Common myeloid progenitor, CD34-positive (primary cell): Measurements from ENCODE around the gene DCAF5.
A peak's percentile ranks its signal among the peaks of the same experiment; 100 is the strongest.

Source experiments
- CTCF ChIA-PET: fragments of 350-600 bp; sonication (Branson Sonifier 250); formaldehyde crosslinking; loops from one replicate; lab custom pipeline; 2021; ENCODE audit warnings: antibody characterized with exemption; lab: Charles Lee
- POLR2A ChIA-PET: fragments of 350-600 bp; sonication (Branson Sonifier 250); formaldehyde crosslinking; loops from one replicate; lab custom pipeline; 2021; ENCODE audit warnings: antibody characterized with exemption; lab: Charles Lee
- DNase-seq, 3 donors: peaks; one replicate each; pipeline versions ENCODE4 v3.0.0 to v3.0.0-alpha.2; 2013
- H3K27ac ChIP-seq, 2 experiments: 1 replicate in 1 of 2; 2 replicates in 1 of 2; pipeline ENCODE4 v1.7.0; 2013; ENCODE audit warnings: inconsistent platforms in 2 of 2, low read length in 2 of 2, mild to moderate bottlenecking in 2 of 2, low read depth in 1 of 2, moderate library complexity in 1 of 2; ENCODE audit not compliant: severe bottlenecking in 2 of 2, insufficient read depth in 1 of 2, poor library complexity in 1 of 2
- H3K27me3 ChIP-seq, 5 experiments: replicated peaks in 2 of 5; 1 replicate in 3 of 5; 2 replicates in 2 of 5; pipeline versions ENCODE4 v1.6.1 to v1.7.0; 2013; ENCODE audit warnings: low read length in 4 of 5, mild to moderate bottlenecking in 2 of 5, moderate library complexity in 2 of 5, inconsistent platforms in 1 of 5; ENCODE audit not compliant: insufficient read depth in 5 of 5, control insufficient read depth in 4 of 5
- H3K36me3 ChIP-seq, 4 experiments: 1 replicate in 2 of 4; 2 replicates in 2 of 4; pipeline versions ENCODE4 v1.6.1 to v1.7.0; 2013; ENCODE audit warnings: low read length in 3 of 4, control low read depth in 1 of 4, mild to moderate bottlenecking in 1 of 4; ENCODE audit not compliant: control insufficient read depth in 4 of 4, insufficient read depth in 4 of 4
- H3K4me1 ChIP-seq, 4 experiments: 1 replicate in 3 of 4; 2 replicates in 1 of 4; pipeline versions ENCODE4 v1.6.1 to v1.7.1; 2013; ENCODE audit warnings: low read length in 3 of 4, mild to moderate bottlenecking in 3 of 4, control low read depth in 1 of 4, inconsistent platforms in 1 of 4, moderate library complexity in 1 of 4; ENCODE audit not compliant: control insufficient read depth in 4 of 4, insufficient read depth in 4 of 4; ENCODE audit errors: control extremely low read depth in 1 of 4
- H3K4me3 ChIP-seq, 7 experiments: 1 replicate in 4 of 7; 2 replicates in 3 of 7; pipeline versions ENCODE4 v1.5.1 to v1.7.0; 2013; ENCODE audit warnings: mild to moderate bottlenecking in 7 of 7, low read length in 6 of 7, moderate library complexity in 6 of 7, inconsistent platforms in 2 of 7, low read depth in 2 of 7, control low read depth in 1 of 7; ENCODE audit not compliant: insufficient read depth in 4 of 7, control insufficient read depth in 1 of 7; ENCODE audit errors: extremely low read depth in 1 of 7
- H3K9me3 ChIP-seq, 5 experiments: 1 replicate in 4 of 5; 2 replicates in 1 of 5; pipeline versions ENCODE4 v1.6.1 to v1.7.1; 2013; ENCODE audit warnings: low read length in 4 of 5, mild to moderate bottlenecking in 2 of 5, inconsistent platforms in 1 of 5, low read depth in 1 of 5, moderate library complexity in 1 of 5; ENCODE audit not compliant: control insufficient read depth in 4 of 5, insufficient read depth in 2 of 5; ENCODE audit errors: control extremely low read depth in 1 of 5
- WGBS: methylation state at CpG from one replicate; pipeline ENCODE4 v1.1.5; 2013; ENCODE audit not compliant: insufficient coverage; 5-methylcytosine and 5-hydroxymethylcytosine counted together

Gene DCAF5

GRCh38 chr14:69154779-69155178 lies 1.9 kb upstream of the DCAF5 start:
- no peaks in the 10 kb centered on the region for H3K9me3 ChIP-seq
- DNase-seq = peak in 2 of 3 donors; percentile 17 to 38

GRCh38 chr14:69153873-69154270 lies 953 bp upstream of the DCAF5 start:
- peak; percentile 9 to 60 (median 43) for DNase-seq

More at GRCh38 chr14:69154779-69155178, 1.9 kb upstream of the DCAF5 start:
- no peaks in the 10 kb centered on the region for H3K36me3 ChIP-seq
- H3K27ac ChIP-seq = no peak overlapping the region
- POLR2A ChIA-PET = no interaction called here
- CTCF ChIA-PET = no interaction called here
- H3K27me3 ChIP-seq = peaks cover 0 to 3% (median 0%) of the 10 kb centered on the region in 5 experiments
- peaks cover 8 to 26% (median 24%) of the 10 kb centered on the region in 4 experiments for H3K4me1 ChIP-seq
- H3K4me3 ChIP-seq = no peak overlapping the region
- WGBS = 83% methylated on average over 2 of the region's 4 CpGs

DNA sequence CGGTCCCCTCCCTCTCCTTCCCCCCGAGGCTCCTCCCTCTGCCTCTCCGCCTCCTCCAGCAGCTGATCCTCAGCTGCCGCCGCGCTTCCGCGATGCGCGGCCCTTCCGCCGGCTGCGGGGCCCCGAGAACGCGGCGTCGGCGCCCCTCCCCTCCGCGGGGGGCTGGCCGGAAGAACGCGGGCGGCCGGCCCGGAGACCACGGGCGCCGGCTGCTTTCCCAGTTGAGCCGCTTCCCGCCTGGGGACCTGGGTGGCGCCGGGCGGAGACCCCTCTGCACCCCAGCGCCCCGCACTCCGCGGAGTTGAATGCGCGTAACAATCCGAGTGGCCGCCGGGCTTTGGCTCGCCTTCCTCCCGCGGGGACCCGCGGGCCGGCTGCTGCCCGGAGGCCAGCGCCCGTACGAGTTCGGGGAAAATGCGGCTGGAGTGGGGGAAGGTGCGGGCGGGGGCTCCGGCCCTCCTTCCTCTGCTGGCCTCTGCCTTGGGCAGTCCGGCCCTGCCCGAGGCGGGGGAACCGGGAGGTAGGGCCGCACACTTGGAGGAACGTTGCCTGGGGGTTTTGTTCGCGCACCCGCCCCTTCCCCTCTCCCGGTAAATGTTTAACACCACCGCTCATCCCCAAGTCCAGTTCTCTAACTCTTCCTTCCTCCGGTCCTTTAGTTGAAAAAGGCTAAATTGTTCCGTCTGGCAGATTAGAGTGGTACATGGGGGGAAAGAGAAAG lies 393 bp upstream of the DCAF5 start:
- Histone ChIP-seq H3K27me3 (peaks cover 0 to 3% (median 0%) of the 10 kb centered on the region in 5 experiments), H3K9me3 (no peaks in the 10 kb centered on the region), H3K27ac (no peak overlapping the region), H3K4me3 (peak overlapping the region; percentile 85 to 99 (median 91)), H3K4me1 (peaks cover 8 to 29% (median 26%) of the 10 kb centered on the region in 4 experiments), H3K36me3 (peaks cover 2 to 9% (median 5%) of the 10 kb centered on the region in 4 experiments)
- 0% methylated on average over 57 of the region's 72 CpGs for WGBS
- peak; percentile 92 to 97 (median 96) for DNase-seq
- POLR2A ChIA-PET = interaction anchor here (0.8 kb wide), 1 partner anchor 41 kb away, joined by 3 read pairs; no protein-coding TSS in a partner anchor
- CTCF ChIA-PET = interaction anchor here (1.0 kb wide), 1 partner anchor 31 kb away, joined by 4 read pairs; no protein-coding TSS in a partner anchor

More at GRCh38 chr14:69153873-69154270, 953 bp upstream of the DCAF5 start:
- CTCF ChIA-PET = no interaction called here
- 1% methylated on average over 9 of the region's 13 CpGs for WGBS
- Histone ChIP-seq H3K27me3 (peaks cover 0 to 3% (median 0%) of the 10 kb centered on the region in 5 experiments), H3K36me3 (peaks cover 2 to 5% (median 3%) of the 10 kb centered on the region in 4 experiments), H3K4me1 (peaks cover 8 to 29% (median 26%) of the 10 kb centered on the region in 4 experiments), H3K9me3 (no peaks in the 10 kb centered on the region), H3K4me3 (peak overlapping the region in 6 of 7 experiments; percentile 85 to 99 (median 90)), H3K27ac (no peak overlapping the region)
- POLR2A ChIA-PET = no interaction called here

DNA sequence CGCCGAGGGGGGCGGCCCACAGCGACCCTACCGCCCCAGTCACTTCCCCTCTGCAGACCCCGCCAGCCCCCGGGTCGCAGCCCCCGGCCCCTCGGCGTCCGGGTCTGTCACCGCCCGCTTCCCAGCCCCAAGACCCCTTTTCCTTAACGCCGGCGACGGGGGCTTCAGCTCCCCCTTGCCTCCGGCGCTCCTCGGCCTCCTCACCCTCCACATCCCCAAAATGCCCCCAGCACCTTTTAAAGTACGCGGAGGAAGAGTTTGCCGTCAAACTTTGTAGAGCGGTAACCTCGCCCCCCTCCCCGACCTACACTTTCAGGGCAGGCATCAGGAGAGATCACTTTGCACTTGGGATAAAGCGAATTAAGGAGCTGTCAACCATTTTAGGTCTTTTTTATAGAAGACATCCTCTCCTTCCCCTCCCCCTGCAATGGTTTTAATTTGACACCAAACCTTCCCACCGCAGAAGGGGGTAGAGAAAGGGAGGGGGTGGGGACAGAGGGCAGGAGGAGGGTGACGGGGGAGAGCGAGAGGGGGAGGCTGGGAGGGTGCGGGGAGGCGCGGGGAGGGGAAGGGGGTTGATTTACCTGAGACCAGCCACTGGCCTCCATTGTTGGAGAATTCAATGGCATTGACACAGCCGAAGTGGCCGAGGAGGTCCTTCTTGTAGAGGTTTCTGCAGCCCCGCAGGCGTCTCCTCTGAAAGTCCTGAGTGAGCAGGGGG lies 578 bp downstream of the DCAF5 start:
- Histone ChIP-seq H3K27ac (peak overlapping the region; percentile 64 to 91), H3K4me3 (peak overlapping the region; percentile 85 to 99 (median 91)), H3K27me3 (peaks cover 0 to 3% (median 0%) of the 10 kb centered on the region in 5 experiments), H3K9me3 (no peaks in the 10 kb centered on the region), H3K4me1 (peaks cover 8 to 29% (median 26%) of the 10 kb centered on the region in 4 experiments), H3K36me3 (peaks cover 2 to 13% (median 6%) of the 10 kb centered on the region in 4 experiments)
- POLR2A ChIA-PET = no interaction called here
- CTCF ChIA-PET = interaction anchor here (1.0 to 1.3 kb wide), 2 partner anchors 32 to 37 kb away, joined by 3 to 4 read pairs; no protein-coding TSS in a partner anchor
- WGBS = under 1% methylated on average over 27 of the region's 38 CpGs
- DNase-seq = peak; percentile 47 to 74 (median 68)

DNA sequence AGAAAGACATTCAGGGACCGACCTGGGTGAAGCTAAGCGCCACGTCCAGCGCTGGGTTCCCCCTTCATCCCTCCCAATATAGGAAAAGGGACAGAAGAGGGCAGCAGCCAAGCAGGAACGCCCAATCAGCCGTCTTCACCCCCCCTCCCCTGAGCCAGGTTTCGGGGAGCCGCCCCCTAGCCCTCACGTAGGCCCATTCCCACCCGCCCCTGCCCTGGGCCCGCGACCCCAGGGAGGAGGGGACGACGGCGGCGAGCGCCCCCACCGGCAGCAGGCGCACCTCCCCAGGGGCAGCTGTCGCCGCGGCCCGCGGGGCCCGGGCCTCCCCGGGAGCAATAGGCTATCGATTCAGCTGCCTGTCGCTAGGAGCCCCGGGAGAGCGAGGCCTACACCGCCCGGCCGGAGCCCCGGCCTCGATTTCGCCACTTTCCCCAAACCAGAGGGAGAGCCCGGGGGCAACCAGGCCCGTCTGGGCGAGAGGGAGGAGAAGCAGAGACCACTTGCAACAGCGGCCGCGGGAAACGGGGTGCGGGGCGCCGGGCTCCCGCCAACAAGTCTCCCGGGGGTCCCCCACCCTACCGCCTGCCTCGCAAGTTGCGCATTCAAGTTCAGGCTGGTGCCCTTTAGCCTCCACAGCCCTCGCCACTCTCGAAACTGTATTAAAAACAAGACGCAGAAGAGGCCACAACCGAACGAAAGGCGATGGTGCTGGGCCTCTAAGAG lies 1.3 kb downstream of the DCAF5 start:
- POLR2A ChIA-PET = interaction anchor here (0.7 kb wide), 1 partner anchor 247 kb away, joined by 4 read pairs; the partner anchor contains the start of genes ERH and SLC39A9
- Histone ChIP-seq H3K4me3 (peak overlapping the region; percentile 85 to 99 (median 91)), H3K36me3 (peaks cover 2 to 14% (median 7%) of the 10 kb centered on the region in 4 experiments), H3K27me3 (peaks cover 0 to 3% (median 0%) of the 10 kb centered on the region in 5 experiments), H3K9me3 (no peaks in the 10 kb centered on the region), H3K27ac (peak overlapping the region; percentile 64 to 91), H3K4me1 (peaks cover 8 to 29% (median 26%) of the 10 kb centered on the region in 4 experiments)
- CTCF ChIA-PET = interaction anchor here (1.0 to 2.7 kb wide), 6 partner anchors 14 to 36 kb away, joined by 3 to 10 read pairs (median 6); no protein-coding TSS in a partner anchor
- DNase-seq = peak; percentile 91 to 94 (median 91)
- 0% methylated on average over 44 of the region's 57 CpGs for WGBS

DNA sequence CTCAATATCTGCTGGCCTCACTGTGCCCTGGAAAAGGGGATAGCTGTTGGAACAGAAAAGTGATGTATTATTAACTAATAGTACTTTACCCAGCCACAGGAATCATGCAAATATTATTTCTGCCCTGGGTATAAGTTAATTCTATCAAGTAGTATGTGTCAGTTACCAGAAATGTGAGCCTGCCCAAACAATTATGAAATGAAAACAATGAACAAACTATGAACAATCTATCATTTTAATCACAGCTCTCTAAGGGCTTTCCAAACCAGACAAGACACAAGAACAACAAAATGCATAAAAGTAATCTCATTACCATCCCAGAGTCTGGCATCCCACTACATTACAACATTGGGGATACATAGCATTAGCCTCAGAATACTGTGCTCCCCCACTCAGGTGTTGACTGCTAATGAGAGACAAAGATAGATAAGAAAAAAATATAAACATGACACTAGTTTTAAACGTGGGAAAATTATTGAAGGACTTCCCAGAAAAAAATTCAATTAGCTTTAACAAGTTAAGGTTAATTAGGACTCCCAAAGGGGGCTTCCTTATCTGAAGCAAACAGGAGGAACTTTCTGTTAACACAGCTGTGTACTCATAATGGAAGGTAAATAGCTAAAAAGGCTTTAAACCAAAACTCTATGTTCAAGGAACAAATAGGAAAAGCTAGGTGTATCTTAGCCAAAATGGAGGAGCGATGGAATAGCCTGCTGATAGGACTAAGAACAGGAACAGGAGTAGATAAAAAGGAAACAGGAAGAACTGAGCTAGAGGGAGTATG lies 3.3 kb downstream of the DCAF5 start:
- H3K4me3 ChIP-seq = peak overlapping the region in 2 of 7 experiments; percentile 1 to 6
- H3K36me3 ChIP-seq = peaks cover 2 to 14% (median 8%) of the 10 kb centered on the region in 4 experiments
- no peak overlapping the region for H3K27ac ChIP-seq
- no peaks in the 10 kb centered on the region for H3K27me3 ChIP-seq
- ChIA-PET CTCF (interaction anchor here (0.9 to 2.7 kb wide), 9 partner anchors 10 to 228 kb away, joined by 3 to 10 read pairs (median 4); partner anchors contain the start of gene EXD2), POLR2A (no interaction called here)
- WGBS = 100% methylated on average over 1 of the region's 2 CpGs
- H3K9me3 ChIP-seq = no peaks in the 10 kb centered on the region
- peaks cover 8 to 29% (median 26%) of the 10 kb centered on the region in 4 experiments for H3K4me1 ChIP-seq
- DNase-seq = no peak
